Esophagus (tissue), 2 donors: ENCODE measurements around the gene PLEK2. TPM values are rescaled to one million over a fixed set of nuclear protein-coding genes. Genes with fewer than 3 reads are reported as not detected.

Experiments used
- H3K27ac ChIP-seq, 2 donors: one replicate each; pipeline ENCODE4 v1.5.1; 2013; ENCODE audit warnings: low read depth in 2 of 2, mild to moderate bottlenecking in 2 of 2, inconsistent platforms in 1 of 2, low read length in 1 of 2, moderate library complexity in 1 of 2
- H3K27me3 ChIP-seq, 2 donors: one replicate each; pipeline ENCODE4 v1.6.1; 2013; ENCODE audit warnings: low read length in 2 of 2, control low read depth in 1 of 2, mild to moderate bottlenecking in 1 of 2; ENCODE audit not compliant: insufficient read depth in 2 of 2, control insufficient read depth in 1 of 2
- H3K36me3 ChIP-seq, 2 donors: one replicate each; pipeline ENCODE4 v1.6.1; 2013; ENCODE audit warnings: low read length in 1 of 2; ENCODE audit not compliant: control insufficient read depth in 2 of 2, insufficient read depth in 2 of 2
- H3K4me1 ChIP-seq, 2 donors: one replicate each; pipeline ENCODE4 v1.6.1; 2013; ENCODE audit warnings: low read length in 1 of 2; ENCODE audit not compliant: control insufficient read depth in 2 of 2, insufficient read depth in 2 of 2
- H3K4me3 ChIP-seq, 2 donors: one replicate each; pipeline ENCODE4 v1.5.1; 2013; ENCODE audit warnings: low read length in 2 of 2, mild to moderate bottlenecking in 2 of 2, low read depth in 1 of 2, moderate library complexity in 1 of 2
- H3K9me3 ChIP-seq, 2 donors: one replicate each; pipeline ENCODE4 v1.6.1; 2013; ENCODE audit warnings: mild to moderate bottlenecking in 2 of 2, low read depth in 1 of 2, low read length in 1 of 2, moderate library complexity in 1 of 2; ENCODE audit not compliant: control insufficient read depth in 2 of 2, insufficient read depth in 1 of 2
- WGBS, 2 donors: extraction: QIAGEN DNeasy Blood & Tissue Kit; methylation state at CpG; one replicate each; pipeline ENCODE4 v1.1.7; 2013; 5-methylcytosine and 5-hydroxymethylcytosine counted together
- polyA plus RNA-seq, 2 donors: library from polyadenylated mRNA; stranded (reverse); fragments of 200-250 nt; gene quantifications; one replicate each; pipeline ENCODE4 v1.2.3, GENCODE V29; 2013
- donor health status: healthy with polysubstance abuse.
- donor health status: Bipolar disorder and iron deficiency.

The PLEK2 gene
- polyA plus RNA-seq, 2 donors: 16.5 to 19.0 TPM

DNA sequence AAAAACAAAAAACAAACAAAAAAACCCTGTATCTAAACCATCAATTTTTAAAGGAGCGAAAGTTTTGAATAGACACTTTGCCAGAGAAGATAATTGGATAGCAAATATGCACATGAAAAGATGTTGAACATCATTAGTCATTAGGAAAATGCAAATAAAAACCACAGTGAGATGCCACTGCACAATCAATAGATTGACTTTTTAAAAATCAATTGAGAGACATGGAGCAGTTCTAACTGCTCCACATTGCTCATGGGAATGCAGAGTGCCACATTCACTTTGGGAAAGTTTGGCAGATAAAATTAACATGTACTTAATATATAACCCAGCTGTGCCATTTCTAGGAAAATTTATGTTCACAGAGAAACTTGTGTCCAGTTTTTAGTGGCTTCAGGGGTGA lies 39.1 kb downstream of the PLEK2 start:
- WGBS, 2 donors: 99 to 100% methylated on average over 1 of the region's 1 CpG
- H3K9me3 ChIP-seq: no peaks in the 10 kb centered on the region
- H3K36me3 ChIP-seq: peaks cover 11 to 12% of the 10 kb centered on the region in 2 donors

DNA sequence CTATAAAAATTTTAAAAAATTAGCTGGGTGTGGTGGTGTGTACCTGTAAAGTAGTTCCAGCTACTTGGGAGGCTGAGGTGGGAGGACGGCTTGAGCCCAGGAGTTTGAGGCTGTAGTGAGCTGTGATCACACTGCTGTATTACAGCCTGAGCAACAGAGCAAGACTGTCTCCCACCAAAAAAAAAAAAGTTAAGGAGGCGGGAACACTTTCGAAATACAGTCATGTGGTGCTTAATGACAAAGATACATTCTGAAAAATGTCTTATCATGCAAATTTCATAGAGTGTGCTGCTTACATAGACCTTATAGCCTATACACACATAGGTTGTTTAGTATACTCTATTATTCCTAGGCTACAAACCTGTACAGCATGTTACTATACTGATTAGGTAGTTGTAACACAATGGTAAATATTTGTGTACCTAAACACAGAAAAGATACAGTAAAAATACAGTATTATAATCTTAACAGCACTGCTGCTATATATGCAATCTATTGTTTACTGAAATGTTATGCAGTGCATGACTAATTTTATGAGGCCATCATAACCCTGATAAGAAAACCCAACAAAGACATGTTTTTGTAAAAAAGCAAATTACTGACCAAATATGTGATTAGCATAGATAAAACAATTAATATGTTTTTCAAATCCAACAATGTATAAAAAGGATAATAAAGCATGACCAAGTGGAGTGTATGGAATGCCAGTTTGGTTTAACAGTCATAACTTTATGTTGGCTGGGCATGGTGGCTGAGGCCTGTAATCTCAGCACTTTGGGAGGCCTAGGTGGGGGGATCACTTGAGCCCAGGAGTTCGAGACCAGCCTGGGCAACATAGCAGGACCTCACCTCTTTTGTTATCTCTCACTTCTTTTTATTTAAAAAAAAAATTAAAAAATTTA lies 40.5 kb downstream of the PLEK2 start:
- H3K4me3 ChIP-seq: no peak overlapping the region
- H3K27me3 ChIP-seq: no peaks in the 10 kb centered on the region
- no peak overlapping the region for H3K27ac ChIP-seq
- H3K36me3 ChIP-seq: peaks cover 5 to 16% of the 10 kb centered on the region in 2 donors
- WGBS, 2 donors: 94% methylated on average over 4 of the region's 4 CpGs
- no peaks in the 10 kb centered on the region for H3K4me1 ChIP-seq
- H3K9me3 ChIP-seq: no peaks in the 10 kb centered on the region

More for the DNA sequence above, 39.1 kb downstream of the PLEK2 start:
- Histone ChIP-seq H3K27ac (no peak overlapping the region), H3K27me3 (no peaks in the 10 kb centered on the region), H3K4me3 (no peak overlapping the region), H3K4me1 (no peaks in the 10 kb centered on the region)

- 89 to 92% methylated on average over 5 of the region's 5 CpGs for WGBS, 2 donors
These were observed 41.1 kb downstream of the PLEK2 start for GRCh38 chr14:67370830-67371229.

GRCh38 chr14:67365476-67365875 lies 46.5 kb downstream of the PLEK2 start:
- 88 to 93% methylated on average over 4 of the region's 4 CpGs for WGBS, 2 donors
- Histone ChIP-seq H3K27ac (no peak overlapping the region), H3K9me3 (no peaks in the 10 kb centered on the region), H3K27me3 (no peaks in the 10 kb centered on the region), H3K36me3 (peaks cover 0 to 6% of the 10 kb centered on the region in 2 donors), H3K4me3 (no peak overlapping the region), H3K4me1 (no peaks in the 10 kb centered on the region)

More at GRCh38 chr14:67370830-67371229, 41.1 kb downstream of the PLEK2 start:
- no peaks in the 10 kb centered on the region for H3K9me3 ChIP-seq
- H3K4me1 ChIP-seq: no peaks in the 10 kb centered on the region
- H3K27ac ChIP-seq: no peak overlapping the region
- peaks cover 3 to 14% of the 10 kb centered on the region in 2 donors for H3K36me3 ChIP-seq
- H3K27me3 ChIP-seq: no peaks in the 10 kb centered on the region
- H3K4me3 ChIP-seq: no peak overlapping the region

DNA sequence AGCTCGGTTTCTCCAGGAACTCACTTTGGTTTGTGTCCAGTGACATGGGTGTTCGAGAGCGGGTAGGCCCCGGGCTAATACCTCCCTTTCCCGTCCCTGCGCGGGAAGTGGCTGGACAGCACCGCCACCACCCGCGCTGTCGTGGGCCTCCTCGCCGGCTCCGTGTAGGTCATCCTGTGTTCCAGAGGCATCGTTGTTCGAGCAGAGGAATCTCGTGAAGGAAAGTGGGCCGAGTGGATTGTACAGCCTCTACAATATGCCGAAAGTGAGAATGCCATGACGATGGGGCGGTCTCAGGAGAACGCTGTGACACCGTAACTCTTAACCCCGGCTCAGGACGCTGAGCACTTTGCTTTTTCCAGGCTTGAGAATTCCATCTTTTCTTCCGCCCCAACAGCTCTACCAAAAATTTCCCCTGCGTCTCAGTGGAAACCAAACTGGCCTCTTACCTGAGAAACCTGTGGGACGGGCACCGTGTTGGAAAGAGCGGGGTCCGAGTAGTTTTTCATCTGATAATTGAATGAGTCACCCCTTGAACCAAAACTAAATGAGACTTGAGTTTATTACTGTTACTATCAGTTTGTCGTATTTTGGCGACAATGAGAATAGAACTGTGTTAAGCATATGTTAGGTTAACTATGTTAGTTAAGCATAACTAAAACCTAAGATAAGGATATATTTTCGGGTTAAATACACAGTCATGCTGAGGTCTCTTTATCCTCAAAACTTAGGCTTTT lies 51.3 kb downstream of the PLEK2 start:
- Histone ChIP-seq H3K27ac (peak overlapping the region; percentile 89 to 90), H3K4me1 (no peaks in the 10 kb centered on the region), H3K27me3 (no peaks in the 10 kb centered on the region), H3K9me3 (no peaks in the 10 kb centered on the region), H3K36me3 (no peaks in the 10 kb centered on the region), H3K4me3 (peak overlapping the region; percentile 94 to 99)
- 1 to 2% methylated on average over 34 of the region's 34 CpGs for WGBS, 2 donors

DNA sequence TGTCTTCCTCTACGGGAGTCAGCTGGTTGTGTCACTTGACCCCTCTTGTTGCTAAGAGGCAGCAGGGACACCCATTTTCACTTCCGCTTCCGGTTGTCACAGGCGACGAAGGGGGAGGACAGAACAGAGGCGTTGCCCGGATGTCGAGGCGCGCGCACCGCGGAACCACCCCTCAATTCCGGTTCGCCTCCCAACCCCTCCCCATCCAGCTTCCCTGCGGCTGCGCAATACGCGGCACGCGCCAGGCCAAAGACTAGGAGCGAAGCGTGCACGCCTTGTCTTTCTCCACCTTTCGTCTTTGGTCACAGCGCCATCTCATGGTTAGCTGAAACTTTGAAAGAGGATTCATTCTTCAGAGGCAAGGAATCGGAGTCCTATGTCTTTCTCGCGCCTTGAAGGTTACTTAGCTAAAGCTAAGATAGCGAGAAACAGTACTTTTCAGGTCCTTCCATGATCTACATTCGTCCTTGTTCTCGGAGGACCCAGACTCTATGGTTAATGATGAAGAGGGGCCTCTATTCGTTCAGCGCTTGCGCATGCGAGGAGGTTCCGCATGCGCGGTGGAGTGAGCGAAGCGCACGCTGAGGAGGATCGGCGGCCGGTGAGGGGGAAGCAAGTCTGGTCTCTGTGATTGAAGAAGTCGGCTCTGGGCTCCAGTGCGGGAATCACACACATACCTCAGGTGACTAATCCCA lies 52.0 kb downstream of the PLEK2 start, which contains the start of the genes ATP6V1D and EIF2S1:
Gene ATP6V1D, minus strand, starts transcription at position 30 of the 695 bp plus-strand sequence. CDS start 106 bp downstream, outside the sequence.
Gene EIF2S1, plus strand, starts transcription at position 554 of the 695 bp plus-strand sequence. CDS start 4,440 bp downstream, outside the sequence.
- H3K27me3 ChIP-seq: no peaks in the 10 kb centered on the region
- H3K27ac ChIP-seq: peak within 1 kb of the TSS; percentile 89 to 94
- peak within 1 kb of the TSS; percentile 94 to 99 for H3K4me3 ChIP-seq
- H3K9me3 ChIP-seq: no peaks in the 10 kb centered on the region
- WGBS, 2 donors: 0% methylated on average over 47 of the region's 47 CpGs
- no peaks in the 10 kb centered on the region for H3K4me1 ChIP-seq
- H3K36me3 ChIP-seq: no peaks in the 10 kb centered on the region

DNA sequence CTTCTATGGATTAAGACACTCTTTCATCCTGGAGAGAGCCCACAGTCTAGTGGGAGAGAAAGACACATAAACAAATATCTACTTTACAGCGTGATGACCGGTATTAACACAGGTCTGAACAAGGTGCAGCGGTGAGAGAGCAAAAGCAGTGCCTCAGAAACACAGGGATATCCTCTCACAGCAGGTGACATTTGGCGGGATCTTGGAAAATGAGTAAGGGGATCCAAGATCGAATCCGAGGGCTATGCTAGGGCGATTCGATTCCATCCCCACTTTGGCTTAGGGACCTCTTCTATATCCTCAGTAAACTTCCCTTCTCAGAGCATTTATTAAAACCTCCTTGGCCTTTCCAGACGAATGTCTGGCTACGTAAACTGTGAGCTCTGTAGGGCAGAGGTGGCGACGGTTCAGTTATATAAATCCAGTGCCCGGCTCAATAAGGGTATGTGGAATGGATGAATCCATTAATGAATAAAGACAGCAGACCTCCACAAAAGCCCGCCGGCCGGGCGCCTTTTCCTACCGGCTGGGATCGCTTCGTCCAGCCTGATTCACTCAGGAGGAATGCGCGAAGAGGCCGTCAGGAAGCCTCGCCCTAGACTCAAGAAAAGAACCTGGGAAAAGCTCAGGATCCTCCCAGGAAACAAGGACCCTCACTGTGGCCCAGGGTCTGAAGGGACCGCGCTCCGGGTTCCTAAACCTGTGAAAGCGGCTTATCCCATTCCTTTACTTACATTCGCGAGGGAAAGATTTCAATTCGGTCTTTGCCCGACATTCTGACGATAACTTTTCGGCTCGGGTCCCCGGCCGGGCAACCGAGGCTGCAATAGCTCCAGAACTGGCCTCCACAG lies 52.8 kb downstream of the PLEK2 start:
- no peaks in the 10 kb centered on the region for H3K27me3 ChIP-seq
- no peaks in the 10 kb centered on the region for H3K36me3 ChIP-seq
- H3K9me3 ChIP-seq: no peaks in the 10 kb centered on the region
- H3K4me3 ChIP-seq: peak overlapping the region; percentile 65 to 99
- no peaks in the 10 kb centered on the region for H3K4me1 ChIP-seq
- 2 to 3% methylated on average over 38 of the region's 38 CpGs for WGBS, 2 donors
- peak overlapping the region; percentile 78 to 94 for H3K27ac ChIP-seq

DNA sequence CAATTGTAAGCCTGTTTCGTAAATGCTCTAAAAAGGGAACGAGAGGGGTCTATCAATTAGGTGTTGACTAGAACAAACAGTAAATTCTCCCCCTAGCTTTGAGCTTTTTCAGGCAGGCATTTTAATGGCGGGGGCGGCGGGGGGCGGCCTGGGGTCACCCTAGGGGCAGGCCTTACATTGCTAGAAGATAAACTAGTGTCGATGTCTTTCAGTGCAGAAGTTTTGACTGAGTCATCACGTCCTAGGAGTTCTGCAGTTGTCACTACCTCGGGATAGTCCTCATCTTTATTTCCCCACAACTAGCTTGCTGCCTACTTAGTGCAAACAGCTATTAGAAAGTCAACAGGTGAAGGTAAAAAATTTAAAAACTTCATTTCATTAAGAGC lies 54.0 kb downstream of the PLEK2 start:
- H3K27ac ChIP-seq: no peak overlapping the region
- no peaks in the 10 kb centered on the region for H3K27me3 ChIP-seq
- 58 to 61% methylated on average over 9 of the region's 9 CpGs for whole genome bisulfite sequencing, 2 donors
- H3K4me1 ChIP-seq: no peaks in the 10 kb centered on the region
- peak overlapping the region in 1 of 2 donors; percentile 99 for H3K4me3 ChIP-seq
- H3K36me3 ChIP-seq: no peaks in the 10 kb centered on the region
- H3K9me3 ChIP-seq: no peaks in the 10 kb centered on the region
